ENCODE results near the gene TMEM30B.
"Not testable (repeated sequence)": the region's sequence is repeated elsewhere in the genome, so short reads cannot be mapped to it uniquely, and the experiment has no call there.

- TF ChIP-seq CTCF, POLR2AphosphoS5, POLR2A (IDR thresholded peaks at IDR 0.05): not testable (repeated sequence)
Measured at GRCh38 chr14:61239285-61239684, 41.9 kb downstream of the TMEM30B start.

All from prostate gland (tissue), 2 donors.